Measurements from ENCODE around the gene NUDT1. TPM values are rescaled to one million over a fixed set of nuclear protein-coding genes. Genes with fewer than 3 reads are reported as not detected.

Gene NUDT1
- total RNA-seq, 2 donors from 2014 or later = 56.0 to 84.7 TPM

DNA sequence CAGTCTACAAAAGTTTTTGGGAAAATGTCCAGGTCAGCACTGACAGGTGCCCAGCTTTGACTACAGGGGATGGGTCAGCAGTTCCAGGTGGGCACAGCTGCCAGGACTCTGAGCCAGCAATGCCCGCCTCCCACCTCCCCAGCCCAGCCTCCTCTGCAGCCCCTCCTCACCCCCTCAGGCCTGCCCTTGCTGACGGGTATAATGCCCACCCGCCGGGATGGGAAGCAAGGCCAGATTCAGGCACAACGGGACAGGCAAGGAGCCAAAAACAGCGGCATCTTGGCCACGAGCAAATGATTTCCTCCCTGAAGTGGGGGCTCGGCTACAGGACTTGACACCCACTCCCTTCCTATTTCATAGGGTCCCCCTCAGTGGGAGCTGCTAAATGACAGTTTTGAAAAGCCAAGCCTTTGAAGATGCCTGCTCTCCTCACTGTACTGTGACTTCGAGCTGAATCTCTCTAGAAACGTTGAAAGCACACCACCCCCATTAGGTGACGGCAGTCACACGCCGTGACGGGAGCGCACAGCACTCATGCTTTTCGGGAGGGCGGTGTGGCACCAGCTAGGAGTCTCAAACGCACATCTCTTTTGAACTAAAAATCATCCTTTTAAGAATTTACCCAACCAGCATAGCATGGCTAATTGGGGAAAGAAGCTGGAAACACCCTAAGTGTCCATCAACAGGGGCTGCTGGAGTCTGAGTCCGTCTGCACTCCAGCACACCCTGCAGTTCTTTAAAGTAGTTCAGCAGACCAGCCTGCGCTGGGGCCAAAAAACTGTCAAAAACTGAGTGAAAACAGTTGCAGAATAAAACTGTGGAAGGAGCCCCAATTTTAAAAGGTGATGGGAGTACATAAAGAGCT lies 38.9 kb upstream of the NUDT1 start:
- Mint-ChIP-seq H3K27ac (peak overlapping the region; percentile 21), H3K9me3 (no peaks in the 10 kb centered on the region), H3K4me3 (no peak overlapping the region), H3K36me3 (ENCODE audit: low read depth) (peaks cover 48% of the 10 kb centered on the region), H3K4me1 (no peaks in the 10 kb centered on the region), H3K27me3 (ENCODE audit: insufficient read depth) (no peaks in the 10 kb centered on the region)
- no peaks in the 10 kb centered on the region for H3K27me3 ChIP-seq (ENCODE audit: control insufficient read depth, insufficient read depth, low read length, poor library complexity, severe bottlenecking)
- H3K9ac ChIP-seq (ENCODE audit: extremely low read depth, low read length, poor library complexity, severe bottlenecking) = no peak overlapping the region
- TF ChIP-seq, protein P1, sequence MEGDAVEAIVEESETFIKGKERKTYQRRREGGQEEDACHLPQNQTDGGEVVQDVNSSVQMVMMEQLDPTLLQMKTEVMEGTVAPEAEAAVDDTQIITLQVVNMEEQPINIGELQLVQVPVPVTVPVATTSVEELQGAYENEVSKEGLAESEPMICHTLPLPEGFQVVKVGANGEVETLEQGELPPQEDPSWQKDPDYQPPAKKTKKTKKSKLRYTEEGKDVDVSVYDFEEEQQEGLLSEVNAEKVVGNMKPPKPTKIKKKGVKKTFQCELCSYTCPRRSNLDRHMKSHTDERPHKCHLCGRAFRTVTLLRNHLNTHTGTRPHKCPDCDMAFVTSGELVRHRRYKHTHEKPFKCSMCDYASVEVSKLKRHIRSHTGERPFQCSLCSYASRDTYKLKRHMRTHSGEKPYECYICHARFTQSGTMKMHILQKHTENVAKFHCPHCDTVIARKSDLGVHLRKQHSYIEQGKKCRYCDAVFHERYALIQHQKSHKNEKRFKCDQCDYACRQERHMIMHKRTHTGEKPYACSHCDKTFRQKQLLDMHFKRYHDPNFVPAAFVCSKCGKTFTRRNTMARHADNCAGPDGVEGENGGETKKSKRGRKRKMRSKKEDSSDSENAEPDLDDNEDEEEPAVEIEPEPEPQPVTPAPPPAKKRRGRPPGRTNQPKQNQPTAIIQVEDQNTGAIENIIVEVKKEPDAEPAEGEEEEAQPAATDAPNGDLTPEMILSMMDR (conservative IDR thresholded peaks at IDR 0.05) = no peak
- no peak for DNase-seq
- no peak overlapping the region for H3K27ac ChIP-seq (ENCODE audit: low read depth, low read length)
- no peak overlapping the region for H3K4me3 ChIP-seq (ENCODE audit: low read length)
- H3K36me3 ChIP-seq (ENCODE audit: control insufficient read depth, insufficient read depth, low read length) = peaks cover 33% of the 10 kb centered on the region
- H3K9me3 ChIP-seq (ENCODE audit: control insufficient read depth, low read length) = no peaks in the 10 kb centered on the region
- 92 to 97% methylated on average over 13 to 20 of the region's 20 CpGs for WGBS, 2 experiments (ENCODE audit: insufficient coverage in 1 of 2, insufficient read length in 1 of 2)
- H3K4me1 ChIP-seq (ENCODE audit: control insufficient read depth, insufficient read depth, low read length) = no peaks in the 10 kb centered on the region

- no peak for DNase-seq
- no peaks in the 10 kb centered on the region for H3K27me3 Mint-ChIP-seq (ENCODE audit: insufficient read depth)
- H3K9me3 Mint-ChIP-seq = no peaks in the 10 kb centered on the region
- H3K27ac Mint-ChIP-seq = peak overlapping the region; percentile 52
- Histone ChIP-seq H3K27ac (ENCODE audit: low read depth, low read length) (no peak overlapping the region), H3K4me1 (ENCODE audit: control insufficient read depth, insufficient read depth, low read length) (no peaks in the 10 kb centered on the region), H3K36me3 (ENCODE audit: control insufficient read depth, insufficient read depth, low read length) (peaks cover 33% of the 10 kb centered on the region), H3K4me3 (ENCODE audit: low read length) (no peak overlapping the region), H3K9me3 (ENCODE audit: control insufficient read depth, low read length) (no peaks in the 10 kb centered on the region), H3K9ac (ENCODE audit: extremely low read depth, low read length, poor library complexity, severe bottlenecking) (no peak overlapping the region), H3K27me3 (ENCODE audit: control insufficient read depth, insufficient read depth, low read length, poor library complexity, severe bottlenecking) (no peaks in the 10 kb centered on the region)
- no peaks in the 10 kb centered on the region for H3K4me1 Mint-ChIP-seq
- WGBS, 2 experiments (ENCODE audit: insufficient coverage in 1 of 2, insufficient read length in 1 of 2) = 83 to 89% methylated on average over 9 to 13 of the region's 13 CpGs
- H3K4me3 Mint-ChIP-seq = no peak overlapping the region
- TF ChIP-seq, protein P1 (conservative IDR thresholded peaks at IDR 0.05) = no peak
- peaks cover 54% of the 10 kb centered on the region for H3K36me3 Mint-ChIP-seq (ENCODE audit: low read depth)
Measured at GRCh38 chr7:2203766-2204300, 38.2 kb upstream of the NUDT1 start.

DNA sequence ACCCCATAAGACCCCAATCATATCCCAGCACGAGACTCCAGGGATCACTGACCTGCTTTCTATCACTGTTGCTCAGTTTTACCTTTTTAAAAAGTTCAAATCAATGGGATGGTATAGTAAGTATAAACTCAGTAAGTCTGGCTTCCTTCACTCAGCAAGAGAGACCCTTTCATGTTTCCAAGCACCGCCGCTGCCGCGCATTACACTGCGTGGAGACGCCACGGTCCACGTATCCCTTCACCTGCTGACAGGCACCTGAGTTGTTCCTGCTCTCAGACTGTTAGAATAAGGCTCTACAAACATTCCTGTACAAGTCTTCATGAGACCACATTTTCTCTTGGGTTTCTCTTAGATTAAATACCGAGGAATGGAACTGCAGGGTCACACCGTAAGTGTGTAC lies 37.6 kb upstream of the NUDT1 start:
- Histone ChIP-seq H3K9ac (ENCODE audit: extremely low read depth, low read length, poor library complexity, severe bottlenecking) (no peak overlapping the region), H3K4me3 (ENCODE audit: low read length) (no peak overlapping the region), H3K27ac (ENCODE audit: low read depth, low read length) (no peak overlapping the region), H3K9me3 (ENCODE audit: control insufficient read depth, low read length) (no peaks in the 10 kb centered on the region), H3K36me3 (ENCODE audit: control insufficient read depth, insufficient read depth, low read length) (peaks cover 26% of the 10 kb centered on the region), H3K4me1 (ENCODE audit: control insufficient read depth, insufficient read depth, low read length) (no peaks in the 10 kb centered on the region), H3K27me3 (ENCODE audit: control insufficient read depth, insufficient read depth, low read length, poor library complexity, severe bottlenecking) (no peaks in the 10 kb centered on the region)
- DNase-seq = no peak
- H3K27me3 Mint-ChIP-seq (ENCODE audit: insufficient read depth) = no peaks in the 10 kb centered on the region
- H3K4me1 Mint-ChIP-seq = no peaks in the 10 kb centered on the region
- 94 to 96% methylated on average over 11 of the region's 11 CpGs for WGBS, 2 experiments (ENCODE audit: insufficient coverage in 1 of 2, insufficient read length in 1 of 2)
- TF ChIP-seq, protein P1 (conservative IDR thresholded peaks at IDR 0.05) = no peak
- peaks cover 51% of the 10 kb centered on the region for H3K36me3 Mint-ChIP-seq (ENCODE audit: low read depth)
- H3K9me3 Mint-ChIP-seq = no peaks in the 10 kb centered on the region
- H3K27ac Mint-ChIP-seq = peak overlapping the region; percentile 52
- H3K4me3 Mint-ChIP-seq = no peak overlapping the region

Measured in endodermal cell (in vitro differentiated cells).